ENCODE measurements around the gene SPINK5. TPM values are rescaled to one million over a fixed set of nuclear protein-coding genes. Genes with fewer than 3 reads are reported as not detected.

The SPINK5 gene
- total RNA-seq, 1 experiment from 2014 or later = 0.10 TPM

- no peak for DNase-seq (ENCODE audit: low spot score)
Observed at GRCh38 chr5:148176480-148176879, 112.7 kb downstream of the SPINK5 start.

- DNase-seq (ENCODE audit: low spot score) = no peak
Observed at GRCh38 chr5:148177207-148177606, 113.4 kb downstream of the SPINK5 start.

- DNase-seq (ENCODE audit: low spot score) = peak; percentile 53
Observed at GRCh38 chr5:148179234-148179824, 115.5 kb downstream of the SPINK5 start.

GRCh38 chr5:148186248-148187003 is 122.6 kb downstream of the SPINK5 start:
- peak; percentile 6 for DNase-seq (ENCODE audit: low spot score)

Other genes with a start within 250 kb of the SPINK5 start
- not detected in 2 replicates for gene SPINK1, start 232.3 kb upstream of the SPINK5 start, total RNA-seq (2014; rRNA removed; shearing (Covaris generic))
- not detected in 2 replicates for gene SCGB3A2, start 185.3 kb upstream of the SPINK5 start, total RNA-seq (2014; rRNA removed; shearing (Covaris generic))
- gene C5orf46, start 157.4 kb upstream of the SPINK5 start, total RNA-seq (2014; rRNA removed; shearing (Covaris generic)) = 1.0 and 5.2 TPM in 2 replicates
- gene SPINK14, start 104.6 kb downstream of the SPINK5 start, total RNA-seq (2014; rRNA removed; shearing (Covaris generic)) = not detected in 2 replicates
- gene SPINK6, start 139.1 kb downstream of the SPINK5 start, total RNA-seq (2014; rRNA removed; shearing (Covaris generic)) = not detected in 2 replicates
- not detected in 2 replicates for gene MARCOL, start 174.5 kb downstream of the SPINK5 start, total RNA-seq (2014; rRNA removed; shearing (Covaris generic))
- not detected in 2 replicates for gene SPINK13, start 204.8 kb downstream of the SPINK5 start, total RNA-seq (2014; rRNA removed; shearing (Covaris generic))
- not detected in 2 replicates for gene SPINK7, start 248.4 kb downstream of the SPINK5 start, total RNA-seq (2014; rRNA removed; shearing (Covaris generic))

Measured in H4 (cell line).